ENCODE measurements around the gene FAM98B.
A peak's percentile ranks its signal among the peaks of the same experiment; 100 is the strongest.

FAM98B gene

GRCh38 chr15:38487378-38487777 lies 33.5 kb downstream of the FAM98B start:
- ChIA-PET POLR2A (no interaction called here), CTCF (interaction anchor here (0.9 to 2.9 kb wide), 5 partner anchors 9 to 197 kb away, joined by 3 to 18 read pairs (median 3); partner anchors contain the start of gene RASGRP1)
- no peak for DNase-seq (ENCODE audit: low read depth, low spot score)
- TF ChIP-seq CTCF (IDR thresholded peaks at IDR 0.05; ENCODE audit: insufficient read depth, low read length, missing control alignments), result no peak
- H3K4me3 ChIP-seq (ENCODE audit: low read depth, low read length), result no peak overlapping the region

DNA sequence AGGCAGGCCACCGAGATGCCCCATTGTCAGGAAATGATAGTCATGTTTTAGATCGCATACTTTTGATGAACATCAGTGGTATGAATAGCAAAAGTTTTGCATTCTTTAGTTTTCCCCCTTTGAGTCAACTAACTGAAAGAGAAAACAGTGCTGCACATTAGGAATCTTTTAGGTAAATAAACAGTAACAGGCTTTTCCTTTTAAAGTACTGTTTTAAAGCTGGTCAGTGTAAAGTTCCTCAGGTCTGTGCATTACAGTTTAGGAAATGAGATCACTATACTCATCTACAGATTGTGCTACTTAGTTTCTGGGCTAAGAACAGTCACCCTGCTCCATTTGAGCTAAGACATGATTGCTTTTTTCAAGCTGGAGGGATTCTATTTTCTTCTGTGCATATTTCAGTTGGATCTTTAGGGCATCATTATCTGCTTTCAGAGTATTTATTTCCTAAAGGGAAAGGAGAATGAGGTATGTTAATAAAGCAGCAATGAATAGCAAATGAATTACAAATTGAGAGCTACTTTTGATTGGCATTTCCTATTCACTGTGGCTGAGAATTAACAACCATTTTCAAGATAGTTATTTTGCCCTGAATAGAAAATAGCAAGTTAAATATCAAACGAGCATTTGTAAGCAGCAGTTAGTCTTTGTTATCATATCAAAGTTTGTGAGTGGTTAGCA lies 36.5 kb downstream of the FAM98B start:
- no peak overlapping the region for H3K4me3 ChIP-seq (ENCODE audit: low read depth, low read length)
- ChIA-PET POLR2A (interaction anchor here (0.7 to 1.0 kb wide), 4 partner anchors 42 to 211 kb away, joined by 3 read pairs; no protein-coding TSS in a partner anchor), CTCF (interaction anchor here (1.0 to 2.4 kb wide), 5 partner anchors 15 to 207 kb away, joined by 3 to 13 read pairs (median 4); partner anchors contain the start of gene RASGRP1)
- peak; percentile 80 for DNase-seq (ENCODE audit: low read depth, low spot score)
- TF ChIP-seq CTCF (IDR thresholded peaks at IDR 0.05; ENCODE audit: insufficient read depth, low read length, missing control alignments), result no peak

DNA sequence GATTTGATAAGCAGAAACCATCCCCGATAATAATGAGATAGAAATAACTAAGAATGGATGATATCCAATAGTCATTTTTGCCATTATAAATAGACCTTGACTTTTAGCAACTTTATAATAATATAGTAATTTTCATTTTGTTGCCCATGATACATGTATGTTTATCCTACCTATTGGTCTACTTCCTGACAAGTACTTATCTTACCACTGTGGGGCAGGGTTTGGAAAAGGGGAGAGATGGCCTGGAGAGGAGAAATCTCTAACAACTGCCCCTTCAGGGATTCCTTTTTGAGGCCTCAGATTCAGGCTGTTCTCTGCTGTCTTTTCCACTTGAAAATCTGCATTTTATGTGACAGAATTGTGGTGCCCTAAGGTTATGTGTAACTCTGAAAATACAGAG lies 42.2 kb downstream of the FAM98B start:
- CTCF ChIA-PET, result interaction anchor here (1.2 to 1.5 kb wide), 4 partner anchors 9 to 204 kb away, joined by 3 to 4 read pairs (median 3); no protein-coding TSS in a partner anchor
- no peak for TF ChIP-seq CTCF (IDR thresholded peaks at IDR 0.05; ENCODE audit: insufficient read depth, low read length, missing control alignments)
- no peak for DNase-seq (ENCODE audit: low read depth, low spot score)

DNA sequence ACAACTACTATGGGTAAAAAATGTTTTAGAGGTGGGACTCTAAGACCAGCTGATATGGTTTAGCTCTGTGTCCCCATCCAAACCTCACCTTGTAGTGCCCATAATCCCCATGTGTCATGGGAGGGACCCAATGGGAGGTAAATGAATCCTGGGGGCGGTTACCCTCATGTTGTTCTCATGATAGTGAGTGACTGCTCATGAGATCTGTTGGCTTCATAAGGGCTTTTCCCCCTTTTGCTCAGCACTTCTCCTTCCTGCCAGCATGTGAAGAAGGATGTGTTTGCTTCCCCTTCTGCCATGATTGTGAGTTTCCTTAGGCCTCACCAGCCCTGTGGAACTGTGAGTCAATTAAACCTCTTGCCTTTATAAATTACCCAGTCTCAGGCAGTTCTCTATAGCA lies 45.7 kb downstream of the FAM98B start:
- ChIA-PET CTCF (interaction anchor here (1.2 kb wide), 1 partner anchor 23 kb away, joined by 3 read pairs; no protein-coding TSS in a partner anchor), POLR2A (interaction anchor here (1.0 kb wide), 1 partner anchor 8 kb away, joined by 4 read pairs; no protein-coding TSS in a partner anchor)
- H3K4me3 ChIP-seq (ENCODE audit: low read depth, low read length), result no peak overlapping the region
- DNase-seq (ENCODE audit: low read depth, low spot score), result no peak
- no peak for TF ChIP-seq CTCF (IDR thresholded peaks at IDR 0.05; ENCODE audit: insufficient read depth, low read length, missing control alignments)

More for the DNA sequence above, 42.2 kb downstream of the FAM98B start:
- no peak overlapping the region for H3K4me3 ChIP-seq (ENCODE audit: low read depth, low read length)
- POLR2A ChIA-PET, result no interaction called here

DNA sequence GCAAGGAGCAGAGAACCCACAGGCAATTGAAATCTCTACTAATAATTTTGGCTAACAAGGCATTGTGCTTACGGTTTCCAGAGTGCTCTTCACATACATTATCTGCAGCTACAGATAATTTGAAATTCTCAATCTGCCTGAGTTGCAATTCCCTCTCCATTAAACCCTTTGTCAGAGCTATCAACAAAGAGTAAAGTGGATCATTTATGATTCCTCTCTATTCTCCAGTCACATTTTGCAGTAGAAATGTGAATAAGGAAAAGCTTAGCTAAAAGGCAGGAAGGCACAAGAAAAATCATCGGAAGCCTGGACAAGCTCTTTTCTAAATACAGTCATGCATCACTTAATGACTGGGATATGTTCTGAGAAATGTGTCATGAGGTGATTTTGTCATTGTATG lies 49.6 kb downstream of the FAM98B start:
- no peak for DNase-seq (ENCODE audit: low read depth, low spot score)
- no peak for TF ChIP-seq CTCF (IDR thresholded peaks at IDR 0.05; ENCODE audit: insufficient read depth, low read length, missing control alignments)
- ChIA-PET POLR2A (no interaction called here), CTCF (interaction anchor here (1.0 to 1.4 kb wide), 5 partner anchors 9 to 500 kb away, joined by 3 to 9 read pairs (median 3); partner anchors contain the start of gene RASGRP1)
- H3K4me3 ChIP-seq (ENCODE audit: low read depth, low read length), result no peak overlapping the region
